Right lobe of liver (tissue), 6 donors: Measurements from ENCODE around the gene CSRNP2. TPM values are rescaled to one million over a fixed set of nuclear protein-coding genes. Genes with fewer than 3 reads are reported as not detected.
A peak's percentile ranks its signal among the peaks of the same experiment; 100 is the strongest.

Experiments
- ATAC-seq, 4 donors: fragments of 200-7000 bp; cut with Tn5 transposase; one replicate each; pipeline ENCODE4 v1.9.1; 2020; ENCODE audit warnings: mild to moderate bottlenecking in 4 of 4, moderate library complexity in 4 of 4
- DNase-seq, 3 donors: peaks; one replicate each; pipeline ENCODE4 v3.0.0-alpha.2; 2020
- H3K27ac ChIP-seq, 3 donors: fragments of 200-600 bp; one replicate each; pipeline ENCODE4 v1.8.0; 2022
- H3K27me3 ChIP-seq, 2 donors: fragments of 200-600 bp; one replicate each; pipeline ENCODE4 v1.8.0; 2022
- H3K36me3 ChIP-seq, 4 donors: fragments of 200-600 bp; sonication (generic) in 1 of 4; one replicate each; pipeline versions ENCODE4 v1.5.1 to v1.8.0; 2017 to 2022; ENCODE audit warnings: control low read depth in 1 of 4
- H3K4me1 ChIP-seq, 4 donors: fragments of 200-600 bp; sonication (generic) in 1 of 4; one replicate each; pipeline versions ENCODE4 v1.5.1 to v1.8.0; 2017 to 2022; ENCODE audit warnings: control low read depth in 1 of 4
- H3K4me3 ChIP-seq, 3 donors: fragments of 200-600 bp; one replicate each; pipeline ENCODE4 v1.8.0; 2022
- H3K9me3 ChIP-seq, 4 donors: fragments of 200-600 bp; sonication (generic) in 1 of 4; one replicate each; pipeline versions ENCODE4 v1.5.1 to v1.8.0; 2017 to 2022; ENCODE audit warnings: control low read depth in 1 of 4
- CTCF ChIP-seq, 4 donors: fragments of 200-600 bp in 3 of 4; fragments of 450-650 bp in 1 of 4; IDR thresholded peaks; one replicate each; pipeline versions ENCODE4 v1.5.1 to v1.8.0; 2016 to 2022; ENCODE audit warnings: antibody characterized with exemption in 4 of 4, mild to moderate bottlenecking in 2 of 4
- POLR2A ChIP-seq: fragments of 450-650 bp; IDR thresholded peaks from one replicate; pipeline ENCODE4 v1.6.1; 2017; ENCODE audit warnings: antibody characterized with exemption, mild to moderate bottlenecking
- WGBS: methylation state at CpG from one replicate; pipeline ENCODE4 v1.1.6; 2018; ENCODE audit warnings: low coverage, low lambda C conversion rate; ENCODE audit not compliant: insufficient coverage; ENCODE audit errors: missing lambda C conversion rate; 5-methylcytosine and 5-hydroxymethylcytosine counted together
- intact Hi-C, 2 donors: fragments of 100-400 bp; cut with DNase I; formaldehyde crosslinking; loops; one replicate each; pipeline versions ENCODE4 v1.11.2 to v1.14.1; 2022
- total RNA-seq, 6 experiments: library from RNA; depleted of rRNA in 2 of 6; stranded (reverse); fragments of >200 nt in 2 of 6; fragmentation: NEBNext Ultra II Directional in 3 of 6; extraction: Animal tissue kit (Norgen Biotek cat#: 25700) in 3 of 6; gene quantifications; one replicate each; pipeline versions ENCODE4 v1.1.0 to v1.2.4, GENCODE V29; 2016 to 2023
- donor health status: DM: no; HTN: yes; CAD: no.
- donor health status: DM: no; HTN: no; CAD: no.
- donor health status: DM: no; HTN: no; CAD: no.
- donor health status: DM: no; HTN: yes; CAD: no.
- donor health status: DM: no; HTN: yes; CAD: no.

The CSRNP2 gene
- total RNA-seq, 6 experiments from 2014 or later: 5.2 to 9.4 (median 6.7) TPM

DNA sequence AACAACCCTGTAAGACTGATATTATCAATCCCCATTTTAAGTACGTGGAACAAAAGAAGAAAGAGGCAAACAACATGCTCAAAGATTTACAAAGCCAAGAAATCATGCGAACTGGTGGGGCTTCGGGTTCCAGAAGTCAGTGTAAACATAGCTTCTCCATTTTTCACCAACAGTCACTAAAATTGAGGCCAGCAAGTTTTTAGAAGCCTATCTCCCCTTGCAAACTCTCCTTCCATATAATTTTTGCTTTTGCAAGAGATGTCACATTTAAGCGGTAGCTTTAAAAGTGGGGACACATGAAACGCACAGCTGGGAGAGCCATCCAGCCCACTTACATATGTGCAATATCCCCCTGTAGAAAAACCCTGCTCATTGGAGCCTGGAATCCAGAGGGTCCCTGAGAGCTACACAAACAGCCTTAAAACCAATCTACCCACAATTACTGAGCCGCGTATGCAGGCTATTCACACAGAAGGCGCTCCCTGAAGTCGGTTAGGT lies 58.0 kb downstream of the CSRNP2 start:
- Histone ChIP-seq H3K9me3 (no peaks in the 10 kb centered on the region), H3K27me3 (no peaks in the 10 kb centered on the region), H3K4me1 (peaks cover 0 to 33% (median 14%) of the 10 kb centered on the region in 4 donors), H3K27ac (peak overlapping the region; percentile 92 to 99 (median 97)), H3K4me3 (peak overlapping the region; percentile 75 to 80 (median 78)), H3K36me3 (no peaks in the 10 kb centered on the region)
- 2% methylated on average over 9 of the region's 9 CpGs for WGBS
- ATAC-seq (no peak), DNase-seq (no peak)
- TF ChIP-seq CTCF (IDR thresholded peaks at IDR 0.05) (no peak), POLR2A (no peak)
- intact Hi-C loops: no loop called here

GRCh38 chr12:51023625-51024382 lies 59.6 kb downstream of the CSRNP2 start:
- WGBS: 23% methylated on average over 4 of the region's 4 CpGs
- Histone ChIP-seq H3K9me3 (no peaks in the 10 kb centered on the region), H3K27ac (peak overlapping the region; percentile 92 to 99 (median 97)), H3K36me3 (no peaks in the 10 kb centered on the region), H3K4me1 (peaks cover 0 to 33% (median 14%) of the 10 kb centered on the region in 4 donors), H3K27me3 (no peaks in the 10 kb centered on the region), H3K4me3 (peak overlapping the region; percentile 28 to 78 (median 43))
- no peak for DNase-seq
- intact Hi-C loops: no loop called here
- ATAC-seq: no peak
- TF ChIP-seq POLR2A (no peak), CTCF (IDR thresholded peaks at IDR 0.05) (no peak)

GRCh38 chr12:51021694-51022093 lies 61.7 kb downstream of the CSRNP2 start:
- no peak for TF ChIP-seq CTCF (IDR thresholded peaks at IDR 0.05)
- no peak for TF ChIP-seq POLR2A
- Histone ChIP-seq H3K4me3 (no peak overlapping the region), H3K9me3 (no peaks in the 10 kb centered on the region), H3K27ac (peak overlapping the region in 1 of 3 donors; percentile 3), H3K4me1 (peaks cover 0 to 32% (median 15%) of the 10 kb centered on the region in 4 donors), H3K36me3 (no peaks in the 10 kb centered on the region), H3K27me3 (no peaks in the 10 kb centered on the region)
- ATAC-seq (no peak), DNase-seq (no peak)
- intact Hi-C loops: no loop called here
- 33% methylated on average over 1 of the region's 1 CpG for WGBS

DNA sequence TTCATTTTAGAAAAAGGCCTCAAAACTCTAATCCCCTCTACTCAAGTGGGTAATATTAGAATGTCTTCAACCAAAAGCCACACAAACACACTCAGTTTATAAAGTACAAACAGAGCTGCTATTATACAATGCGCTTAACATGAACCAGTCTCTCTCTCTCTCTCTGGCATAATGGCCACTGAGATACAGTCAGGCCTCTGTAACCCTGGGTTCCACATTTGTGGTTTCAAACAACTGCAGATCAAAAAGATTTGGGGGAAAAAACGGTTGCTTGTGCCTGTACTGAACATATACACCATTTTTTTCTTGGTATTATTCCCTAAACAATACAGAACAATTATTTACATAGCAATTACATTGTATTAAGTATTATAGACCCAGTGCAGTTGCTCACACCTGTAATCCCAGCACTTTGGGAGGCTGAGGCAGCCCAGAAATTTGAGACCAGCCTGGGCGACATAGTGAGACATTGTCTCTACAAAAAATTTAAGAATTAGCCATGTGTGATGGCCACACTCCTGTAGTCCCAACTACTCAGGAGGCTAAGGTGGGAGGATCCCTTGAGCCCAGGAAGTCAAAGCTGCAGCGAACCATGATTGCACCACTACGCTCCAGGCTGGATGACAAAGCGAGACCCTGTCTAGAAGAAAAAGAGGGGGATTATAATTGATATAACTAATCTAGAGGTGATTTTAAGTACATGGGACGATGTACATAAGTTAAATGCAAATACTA lies 62.8 kb downstream of the CSRNP2 start:
- intact Hi-C loops: no loop called here
- H3K9me3 ChIP-seq: no peaks in the 10 kb centered on the region
- TF ChIP-seq POLR2A (no peak), CTCF (IDR thresholded peaks at IDR 0.05) (no peak)
- WGBS: 86% methylated on average over 7 of the region's 7 CpGs
- H3K4me3 ChIP-seq: no peak overlapping the region
- H3K27ac ChIP-seq: no peak overlapping the region
- ATAC-seq (no peak), DNase-seq (no peak)
- H3K4me1 ChIP-seq: peaks cover 0 to 29% (median 14%) of the 10 kb centered on the region in 4 donors
- no peaks in the 10 kb centered on the region for H3K27me3 ChIP-seq
- no peaks in the 10 kb centered on the region for H3K36me3 ChIP-seq
